Testis (tissue), 3 donors: ENCODE measurements around the gene BABAM2. TPM values are rescaled to one million over a fixed set of nuclear protein-coding genes. Genes with fewer than 3 reads are reported as not detected.

Experiments
- DNase-seq: peaks from one replicate; pipeline ENCODE4 v3.0.0-alpha.2; 2019
- H3K27ac ChIP-seq, 2 donors: fragments of 200-600 bp; sonication (generic); one replicate each; pipeline ENCODE4 v1.5.1; 2019
- H3K27me3 ChIP-seq: fragments of 200-600 bp; sonication (generic); one replicate; pipeline ENCODE4 v1.5.1; 2019
- H3K36me3 ChIP-seq: fragments of 200-600 bp; sonication (generic); one replicate; pipeline ENCODE4 v1.5.1; 2017; ENCODE audit warnings: low read depth; ENCODE audit errors: missing control alignments
- H3K4me1 ChIP-seq: fragments of 200-600 bp; sonication (generic); one replicate; pipeline ENCODE4 v1.5.1; 2019
- H3K4me3 ChIP-seq, 2 donors: fragments of 200-600 bp; sonication (generic); one replicate each; pipeline ENCODE4 v1.5.1; 2017 to 2019
- H3K9me3 ChIP-seq: fragments of 200-600 bp; sonication (generic); one replicate; pipeline ENCODE4 v1.5.1; 2017
- POLR2A ChIP-seq: fragments of 450-650 bp; IDR thresholded peaks from one replicate; pipeline ENCODE4 v1.6.1; 2017; ENCODE audit warnings: antibody characterized with exemption, mild to moderate bottlenecking, moderate library complexity
- WGBS, 2 donors: methylation state at CpG; one replicate each; pipeline ENCODE4 v1.1.5; 2018; 5-methylcytosine and 5-hydroxymethylcytosine counted together
- intact Hi-C: fragments of 100-400 bp; cut with DNase I; formaldehyde crosslinking; loops from one replicate; pipeline ENCODE4 v1.15.1; 2023; ENCODE audit warnings: low total_unique reads
- polyA plus RNA-seq: library from polyadenylated mRNA; stranded (reverse); fragments of 350-450 nt; fragmentation: Illumina TruSeq; extraction: RNeasy Lipid Tissue Mini Kit (QIAGEN cat#74804); gene quantifications from one replicate; pipeline ENCODE4 v1.2.3, GENCODE V29; 2014; ENCODE audit warnings: low read depth, low replicate concordance; ENCODE audit not compliant: insufficient read depth
- total RNA-seq, 2 donors: library from RNA; depleted of rRNA; stranded (reverse); fragments of >200 nt; gene quantifications; one replicate each; pipeline ENCODE4 v1.2.3, GENCODE V29; 2016
- TF ChIP-seq, protein P1 (sequence below), 3 experiments: fragments of 450-650 bp in 2 of 3; fragments of 200-600 bp in 1 of 3; sonication (generic) in 1 of 3; IDR thresholded peaks; one replicate each; pipeline ENCODE4 v1.5.1; 2016 to 2019; ENCODE audit warnings: antibody characterized with exemption in 3 of 3, mild to moderate bottlenecking in 2 of 3, moderate library complexity in 1 of 3

Gene BABAM2
- total and polyA plus RNA-seq, 3 donors from 2014 or later, result 49.2 to 70.6 (median 59.1) TPM

DNA sequence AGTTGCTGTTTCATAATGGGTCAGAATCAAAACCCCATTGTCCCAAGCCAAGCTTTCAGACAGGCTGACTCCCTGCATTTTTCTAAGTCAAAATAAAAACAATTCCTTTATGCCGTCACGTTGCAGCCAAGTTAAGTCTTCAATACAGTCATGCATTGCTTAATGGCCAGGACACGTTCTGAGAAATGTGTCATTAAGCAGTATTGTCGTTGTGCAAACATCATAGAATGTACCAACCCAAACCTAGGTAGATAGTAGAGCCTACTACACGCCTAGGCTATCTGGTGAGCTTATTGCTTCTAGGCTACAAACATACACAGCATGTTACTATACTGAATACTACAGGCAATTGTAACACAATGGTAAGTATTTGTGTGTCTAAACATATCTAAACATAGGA lies 341.8 kb downstream of the BABAM2 start:
- no peak overlapping the region for H3K4me3 ChIP-seq
- no peak overlapping the region for H3K27ac ChIP-seq
- TF ChIP-seq, protein P1, sequence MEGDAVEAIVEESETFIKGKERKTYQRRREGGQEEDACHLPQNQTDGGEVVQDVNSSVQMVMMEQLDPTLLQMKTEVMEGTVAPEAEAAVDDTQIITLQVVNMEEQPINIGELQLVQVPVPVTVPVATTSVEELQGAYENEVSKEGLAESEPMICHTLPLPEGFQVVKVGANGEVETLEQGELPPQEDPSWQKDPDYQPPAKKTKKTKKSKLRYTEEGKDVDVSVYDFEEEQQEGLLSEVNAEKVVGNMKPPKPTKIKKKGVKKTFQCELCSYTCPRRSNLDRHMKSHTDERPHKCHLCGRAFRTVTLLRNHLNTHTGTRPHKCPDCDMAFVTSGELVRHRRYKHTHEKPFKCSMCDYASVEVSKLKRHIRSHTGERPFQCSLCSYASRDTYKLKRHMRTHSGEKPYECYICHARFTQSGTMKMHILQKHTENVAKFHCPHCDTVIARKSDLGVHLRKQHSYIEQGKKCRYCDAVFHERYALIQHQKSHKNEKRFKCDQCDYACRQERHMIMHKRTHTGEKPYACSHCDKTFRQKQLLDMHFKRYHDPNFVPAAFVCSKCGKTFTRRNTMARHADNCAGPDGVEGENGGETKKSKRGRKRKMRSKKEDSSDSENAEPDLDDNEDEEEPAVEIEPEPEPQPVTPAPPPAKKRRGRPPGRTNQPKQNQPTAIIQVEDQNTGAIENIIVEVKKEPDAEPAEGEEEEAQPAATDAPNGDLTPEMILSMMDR (IDR thresholded peaks at IDR 0.05), result no peak
- no peak for TF ChIP-seq POLR2A
- whole genome bisulfite sequencing, 2 donors, result 85 to 87% methylated on average over 5 of the region's 5 CpGs
- intact Hi-C loops, result no loop called here
- H3K36me3 ChIP-seq, result no peaks in the 10 kb centered on the region
- H3K4me1 ChIP-seq, result no peaks in the 10 kb centered on the region
- no peak for DNase-seq
- H3K9me3 ChIP-seq, result no peaks in the 10 kb centered on the region
- H3K27me3 ChIP-seq, result no peaks in the 10 kb centered on the region

DNA sequence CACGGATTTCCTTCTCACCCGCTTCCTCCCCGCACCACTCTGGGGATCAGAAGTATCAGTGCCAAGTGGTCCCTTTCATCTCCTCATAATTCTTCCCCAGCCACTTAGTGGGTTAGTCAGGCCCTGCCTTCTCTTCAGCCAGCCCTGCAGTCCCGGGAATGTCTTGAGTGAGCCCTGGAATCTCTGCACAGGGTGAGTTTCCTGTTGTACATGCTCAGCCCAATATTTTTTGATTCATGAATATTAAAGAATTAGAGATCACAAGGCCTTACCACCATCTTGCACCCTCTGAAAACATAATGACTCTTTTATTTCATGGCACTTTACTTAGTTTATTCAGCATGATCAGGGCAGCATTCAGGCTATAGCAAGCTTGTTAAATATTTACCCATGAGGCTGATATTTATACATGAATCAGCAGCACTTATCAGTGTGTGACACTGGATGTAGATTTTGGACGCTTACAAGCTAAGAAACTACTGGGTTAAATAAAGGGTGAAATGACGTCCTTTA lies 342.7 kb downstream of the BABAM2 start:
- no peaks in the 10 kb centered on the region for H3K27me3 ChIP-seq
- H3K4me3 ChIP-seq, result no peak overlapping the region
- TF ChIP-seq, protein P1 (IDR thresholded peaks at IDR 0.05), result no peak
- no peak for TF ChIP-seq POLR2A
- H3K36me3 ChIP-seq, result no peaks in the 10 kb centered on the region
- H3K27ac ChIP-seq, result no peak overlapping the region
- no peaks in the 10 kb centered on the region for H3K9me3 ChIP-seq
- WGBS, 2 donors, result 73 to 80% methylated on average over 6 of the region's 6 CpGs
- DNase-seq, result no peak
- no peaks in the 10 kb centered on the region for H3K4me1 ChIP-seq
- intact Hi-C loops, result no loop called here

- H3K27me3 ChIP-seq, result no peaks in the 10 kb centered on the region
- peaks cover 8% of the 10 kb centered on the region for H3K4me1 ChIP-seq
- no peak overlapping the region for H3K4me3 ChIP-seq
- 79 to 87% methylated on average over 2 of the region's 2 CpGs for WGBS, 2 donors
- intact Hi-C loops, result no loop called here
- TF ChIP-seq, protein P1 (IDR thresholded peaks at IDR 0.05), result no peak
- no peak for TF ChIP-seq POLR2A
- no peaks in the 10 kb centered on the region for H3K36me3 ChIP-seq
- H3K9me3 ChIP-seq, result no peaks in the 10 kb centered on the region
- no peak overlapping the region for H3K27ac ChIP-seq
- no peak for DNase-seq
Measured at GRCh38 chr2:28234807-28235206, 344.3 kb downstream of the BABAM2 start.

DNA sequence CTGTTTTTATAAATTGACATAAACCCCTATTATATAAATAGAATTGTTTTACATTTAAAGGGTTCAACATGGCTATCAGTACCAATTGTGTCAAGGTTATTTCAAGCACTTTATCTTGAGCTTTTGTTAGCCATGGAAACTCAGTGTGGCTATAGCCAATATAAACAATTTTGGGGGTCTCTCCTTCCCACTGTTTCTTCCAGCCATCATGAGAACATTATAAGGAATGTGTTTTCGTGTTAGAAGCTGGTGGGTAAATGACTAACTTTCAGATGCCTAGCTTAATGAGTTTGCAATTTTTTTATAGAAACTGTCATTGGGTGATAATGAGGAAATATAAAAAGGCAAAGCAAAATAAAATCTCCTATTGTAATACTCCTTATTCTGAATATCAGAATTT lies 348.7 kb downstream of the BABAM2 start:
- TF ChIP-seq POLR2A, result no peak
- TF ChIP-seq, protein P1 (IDR thresholded peaks at IDR 0.05), result no peak
- DNase-seq, result no peak
- WGBS, 2 donors, result 73 to 75% methylated on average over 1 of the region's 1 CpG
- peaks cover 8% of the 10 kb centered on the region for H3K4me1 ChIP-seq
- intact Hi-C loops, result no loop called here
- no peak overlapping the region for H3K4me3 ChIP-seq
- no peak overlapping the region for H3K27ac ChIP-seq
- no peaks in the 10 kb centered on the region for H3K36me3 ChIP-seq
- H3K9me3 ChIP-seq, result no peaks in the 10 kb centered on the region
- no peaks in the 10 kb centered on the region for H3K27me3 ChIP-seq

DNA sequence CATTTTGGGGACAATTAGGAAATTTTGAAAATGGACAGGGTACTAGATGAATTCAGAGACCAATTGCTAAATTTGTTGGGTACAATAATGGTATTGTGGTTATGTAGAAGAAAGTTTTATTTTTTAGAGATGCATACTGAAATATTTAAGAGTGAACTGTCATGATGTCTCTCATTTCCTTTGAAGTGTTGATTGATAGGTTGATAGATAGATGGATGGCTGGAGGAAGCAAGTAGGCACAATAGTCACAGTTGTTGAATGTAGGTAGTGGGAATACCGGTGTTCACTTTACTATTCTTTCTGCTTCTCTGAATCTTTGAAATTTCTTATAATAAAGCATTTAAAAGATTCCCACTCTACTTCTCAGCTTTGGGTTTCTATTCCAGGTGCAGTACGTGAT lies 350.4 kb downstream of the BABAM2 start:
- H3K27me3 ChIP-seq, result no peaks in the 10 kb centered on the region
- H3K9me3 ChIP-seq, result no peaks in the 10 kb centered on the region
- no peaks in the 10 kb centered on the region for H3K36me3 ChIP-seq
- peaks cover 8% of the 10 kb centered on the region for H3K4me1 ChIP-seq
- 94 to 96% methylated on average over 2 of the region's 2 CpGs for WGBS, 2 donors
- DNase-seq, result no peak
- intact Hi-C loops, result no loop called here
- H3K4me3 ChIP-seq, result no peak overlapping the region
- TF ChIP-seq POLR2A, result no peak
- TF ChIP-seq, protein P1 (IDR thresholded peaks at IDR 0.05), result no peak
- H3K27ac ChIP-seq, result no peak overlapping the region
